Measurements from ENCODE around the gene MTPN.

MTPN gene, protein sequence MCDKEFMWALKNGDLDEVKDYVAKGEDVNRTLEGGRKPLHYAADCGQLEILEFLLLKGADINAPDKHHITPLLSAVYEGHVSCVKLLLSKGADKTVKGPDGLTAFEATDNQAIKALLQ

DNA sequence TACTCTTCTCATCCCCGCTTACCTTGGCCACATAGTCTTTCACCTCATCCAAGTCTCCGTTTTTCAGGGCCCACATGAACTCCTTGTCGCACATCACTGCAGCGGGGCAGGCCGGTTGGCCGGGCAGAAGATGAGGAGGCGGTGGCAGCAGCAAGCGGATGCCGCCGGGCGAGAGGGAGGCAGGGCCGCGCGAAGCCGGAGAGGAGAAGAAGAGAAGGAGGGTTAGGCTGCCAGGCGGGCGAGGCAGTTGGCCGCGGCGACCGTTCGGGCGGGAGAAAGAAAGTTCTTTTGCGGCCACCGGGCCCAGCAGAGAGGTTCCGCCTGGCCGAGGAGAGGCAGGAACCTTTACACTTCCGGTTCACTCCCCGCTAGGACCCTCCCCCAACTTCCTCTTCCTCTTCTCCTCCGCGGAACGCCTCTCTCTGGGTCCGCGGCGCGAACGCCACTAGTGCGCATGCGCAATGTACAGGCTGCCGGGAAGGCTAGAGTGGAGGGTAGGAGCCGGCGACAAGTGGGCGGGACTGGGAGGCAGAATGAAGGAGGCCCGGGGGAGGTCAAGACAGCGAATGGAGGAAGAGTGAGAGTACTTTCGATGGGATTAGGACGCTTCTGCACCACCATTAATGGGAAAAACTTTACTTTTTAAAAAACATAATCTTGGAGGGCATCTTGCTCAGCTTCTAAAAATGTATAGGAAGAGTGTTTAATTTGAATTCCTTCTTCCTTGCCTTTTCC lies at the start of gene MTPN:
MTPN (minus strand) TSS at position 353 of the 735 bp plus-strand sequence; CDS start at position 94, 259 bp downstream.
- peak; percentile 80 for DNase-seq (ENCODE audit: low read depth)

- DNase-seq (ENCODE audit: low read depth): no peak
These were observed 49.0 kb upstream of the MTPN start for GRCh38 chr7:136026209-136026608.

GRCh38 chr7:136023134-136023869 lies 46.1 kb upstream of the MTPN start:
- DNase-seq (ENCODE audit: low read depth): no peak

DNA sequence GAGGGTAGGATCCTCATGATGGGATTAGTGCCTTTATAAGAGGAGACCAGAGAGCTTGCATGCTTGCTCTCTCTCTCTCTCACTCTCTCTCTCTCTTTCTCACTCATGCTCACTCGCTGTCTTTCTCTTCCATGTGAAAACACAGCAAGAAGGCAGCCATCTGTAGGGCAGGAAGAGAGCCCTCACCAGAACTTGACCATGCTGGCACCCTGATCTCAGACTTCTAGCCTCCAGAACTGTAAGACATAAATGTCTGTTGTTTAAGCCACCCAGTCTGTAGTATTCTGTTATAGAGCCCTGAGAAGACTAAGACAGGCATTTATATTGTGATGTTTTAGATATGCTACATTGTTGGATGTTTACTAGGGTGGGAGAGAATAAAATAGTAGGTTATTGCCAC lies 43.4 kb upstream of the MTPN start:
- no peak for DNase-seq (ENCODE audit: low read depth)

DNA sequence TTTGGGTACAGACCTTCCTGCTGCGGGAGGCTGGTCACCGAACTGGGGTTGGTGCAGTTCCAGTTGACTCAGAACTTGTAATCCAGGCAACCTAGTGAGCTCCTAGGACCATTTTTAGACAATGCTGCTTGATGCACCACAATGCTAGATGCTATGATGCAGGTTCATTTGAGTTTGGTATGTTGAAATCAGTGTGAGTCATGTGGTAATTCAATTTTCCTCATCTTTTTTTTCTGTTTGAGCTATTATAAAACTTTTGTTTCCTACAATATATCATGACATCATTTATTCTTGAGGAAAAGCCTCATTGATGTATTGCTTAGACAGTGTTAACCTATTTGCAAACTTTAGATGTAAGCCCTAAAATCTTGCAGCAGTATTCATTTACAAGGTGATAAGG lies 40.9 kb upstream of the MTPN start:
- no peak for DNase-seq (ENCODE audit: low read depth)

GRCh38 chr7:136016649-136017395 lies 39.7 kb upstream of the MTPN start:
- DNase-seq (ENCODE audit: low read depth): no peak

- DNase-seq (ENCODE audit: low read depth): no peak
These were observed 38.5 kb upstream of the MTPN start for GRCh38 chr7:136015638-136016037.

GRCh38 chr7:136014659-136015058 lies 37.5 kb upstream of the MTPN start:
- no peak for DNase-seq (ENCODE audit: low read depth)

DNA sequence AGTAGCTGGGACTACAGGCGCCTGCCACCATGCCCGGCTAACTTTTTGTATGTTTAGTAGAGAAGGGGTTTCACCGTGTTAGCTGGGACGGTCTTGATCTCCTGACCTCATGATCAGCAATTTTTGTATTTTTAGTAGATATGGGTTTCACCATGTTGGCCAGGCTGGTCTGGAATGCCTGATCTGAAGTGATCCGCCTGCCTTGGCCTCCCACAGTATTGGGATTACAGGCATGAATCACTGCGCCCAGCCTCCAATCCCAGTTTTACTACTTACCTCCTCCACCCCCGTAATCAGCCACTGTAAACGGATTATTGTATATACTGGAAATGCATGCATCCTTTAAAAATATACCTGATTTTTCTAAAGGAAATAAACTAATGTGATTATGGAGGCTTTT lies 35.1 kb upstream of the MTPN start:
- no peak for DNase-seq (ENCODE audit: low read depth)

DNA sequence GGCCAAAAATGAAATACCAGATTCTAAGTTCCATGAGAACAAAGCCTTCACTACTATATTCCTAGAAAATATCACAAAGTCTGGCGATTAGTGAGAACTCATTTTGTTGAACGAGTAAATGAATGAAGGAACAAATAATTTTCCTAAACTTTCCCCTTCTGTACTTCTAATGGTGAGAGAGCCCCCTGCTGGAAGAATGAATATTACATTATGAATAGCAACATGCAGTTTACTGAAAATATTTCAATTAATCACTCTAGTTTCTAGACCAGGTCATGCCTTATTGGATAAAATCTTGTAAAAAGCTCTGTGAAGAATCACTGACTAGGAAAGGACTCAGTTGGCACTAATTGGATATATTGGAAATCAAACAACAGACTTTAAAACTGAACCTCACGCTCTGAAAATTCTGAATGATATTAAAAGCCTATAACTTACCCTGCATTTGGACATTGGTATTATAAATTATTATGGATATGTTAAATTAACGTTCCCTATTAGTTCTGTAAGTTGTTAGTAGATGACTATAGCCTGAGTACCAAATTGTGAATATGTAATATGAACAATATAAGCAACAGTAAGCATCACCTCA lies 32.4 kb upstream of the MTPN start:
- no peak for DNase-seq (ENCODE audit: low read depth)

DNA sequence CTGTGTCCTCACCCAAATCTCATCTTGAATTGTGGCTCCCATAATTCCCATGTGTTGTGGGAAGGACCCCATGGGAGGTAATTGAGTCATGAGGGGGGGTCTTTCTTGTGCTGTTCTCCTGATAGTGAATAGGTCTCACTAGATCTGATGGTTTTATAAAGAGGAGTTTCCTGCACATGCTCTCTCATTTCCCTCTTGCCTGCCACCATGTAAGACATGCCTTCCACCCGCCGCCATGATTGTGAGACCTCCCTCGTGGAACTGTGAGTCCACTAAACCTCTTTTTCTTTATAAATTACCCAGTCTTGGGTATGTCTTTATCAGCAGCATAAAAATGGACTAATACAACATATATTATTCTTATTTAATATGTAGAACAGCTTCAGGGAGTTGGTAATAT lies 29.0 kb upstream of the MTPN start:
- DNase-seq (ENCODE audit: low read depth): no peak

DNA sequence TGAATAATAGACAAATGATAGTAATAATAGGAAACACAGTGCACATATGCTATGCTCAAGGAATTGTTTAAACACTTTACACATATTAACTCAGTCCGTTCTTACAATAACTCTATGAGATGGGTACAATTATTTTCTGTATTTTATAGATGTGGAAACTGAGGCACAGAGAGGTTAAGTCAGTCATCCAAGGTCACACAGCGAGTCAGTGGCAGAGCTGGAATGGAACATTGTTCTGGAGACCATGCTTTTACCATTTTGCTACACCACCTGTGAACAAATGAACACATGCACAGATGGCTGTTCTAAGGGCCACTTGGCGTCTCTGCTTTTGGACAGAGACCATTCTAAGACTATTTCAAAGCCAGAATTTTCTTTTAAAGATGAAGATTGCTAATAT lies 26.9 kb upstream of the MTPN start:
- DNase-seq (ENCODE audit: low read depth): no peak

GRCh38 chr7:136002802-136003201 lies 25.6 kb upstream of the MTPN start:
- DNase-seq (ENCODE audit: low read depth): no peak

- DNase-seq (ENCODE audit: low read depth): no peak
These were observed 23.2 kb upstream of the MTPN start for GRCh38 chr7:136000288-136000913.

DNA sequence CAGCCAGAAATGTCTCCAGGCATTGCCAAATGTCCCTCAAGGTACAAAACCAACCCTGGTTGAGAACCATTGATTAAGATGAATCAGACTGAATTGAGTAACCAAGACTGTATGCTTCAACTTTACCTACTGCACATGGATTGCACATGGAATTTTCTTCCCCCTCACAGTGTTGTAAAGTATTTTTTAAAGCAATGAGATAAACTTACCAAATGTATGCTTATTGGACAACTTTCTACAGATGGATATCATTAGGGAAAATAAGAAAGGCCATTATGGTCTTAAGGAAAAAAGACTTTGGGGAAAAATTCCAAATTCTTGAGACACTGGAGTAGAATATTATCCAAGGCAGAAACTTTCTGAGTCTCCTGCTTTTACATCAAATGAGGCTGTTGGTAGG lies 20.9 kb upstream of the MTPN start:
- no peak for DNase-seq (ENCODE audit: low read depth)

DNA sequence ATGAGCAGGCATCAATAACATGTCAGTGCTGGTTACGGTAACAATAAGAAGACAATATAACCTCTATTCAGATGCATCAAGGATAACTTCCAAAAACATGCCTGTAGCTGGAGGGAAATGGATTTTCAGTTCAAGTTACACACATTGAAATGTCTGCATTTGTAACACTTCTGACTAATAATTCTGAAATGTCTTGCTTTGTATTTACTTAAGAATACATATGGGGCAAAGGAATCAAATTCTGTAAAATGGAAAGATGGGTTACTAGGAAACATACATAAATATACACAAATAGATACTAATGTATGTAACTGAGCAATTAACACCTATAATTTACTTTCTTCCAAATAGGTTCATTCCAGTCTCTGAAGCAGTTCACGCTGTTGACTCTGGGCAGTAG lies 18.6 kb upstream of the MTPN start:
- DNase-seq (ENCODE audit: low read depth): no peak

DNA sequence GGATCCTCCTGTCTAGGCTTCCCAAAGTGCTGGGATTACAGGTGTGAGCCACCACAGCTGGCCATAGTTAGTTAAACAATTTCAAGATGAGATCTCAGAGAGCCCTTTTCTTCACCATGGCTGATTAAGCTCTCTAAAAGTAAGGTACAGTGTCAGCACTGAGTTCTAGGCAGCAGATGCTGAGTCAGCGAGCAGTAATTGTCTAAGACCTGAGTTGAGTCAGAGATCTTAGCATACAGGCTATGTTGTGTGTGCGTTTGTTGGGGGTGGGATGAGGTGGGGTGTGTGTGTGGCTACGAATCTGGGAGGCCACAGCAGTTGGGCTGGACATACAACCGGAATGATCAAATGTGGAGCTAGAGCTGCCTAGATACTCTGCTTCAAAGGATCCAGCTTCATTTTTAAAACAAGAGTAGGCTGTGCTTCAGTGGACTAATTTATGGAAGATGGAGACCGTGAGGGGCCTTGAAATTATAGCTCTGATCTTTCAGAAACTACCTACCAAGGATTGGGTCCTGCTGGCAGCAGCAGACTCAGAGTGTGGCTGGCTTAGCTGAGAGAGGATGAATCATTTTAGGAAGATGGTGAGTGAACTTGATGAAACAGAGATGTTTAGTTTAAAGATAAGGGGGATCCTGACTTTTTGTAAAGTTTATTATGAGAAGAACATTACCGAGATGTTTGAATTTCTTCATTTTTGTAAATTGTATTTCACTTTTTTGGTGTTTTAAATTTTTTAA lies 17.5 kb upstream of the MTPN start:
- DNase-seq (ENCODE audit: low read depth): no peak

- DNase-seq (ENCODE audit: low read depth): no peak
These were observed 16.8 kb upstream of the MTPN start for GRCh38 chr7:135993950-135994349.

GRCh38 chr7:135991906-135992305 lies 14.7 kb upstream of the MTPN start:
- no peak for DNase-seq (ENCODE audit: low read depth)

DNA sequence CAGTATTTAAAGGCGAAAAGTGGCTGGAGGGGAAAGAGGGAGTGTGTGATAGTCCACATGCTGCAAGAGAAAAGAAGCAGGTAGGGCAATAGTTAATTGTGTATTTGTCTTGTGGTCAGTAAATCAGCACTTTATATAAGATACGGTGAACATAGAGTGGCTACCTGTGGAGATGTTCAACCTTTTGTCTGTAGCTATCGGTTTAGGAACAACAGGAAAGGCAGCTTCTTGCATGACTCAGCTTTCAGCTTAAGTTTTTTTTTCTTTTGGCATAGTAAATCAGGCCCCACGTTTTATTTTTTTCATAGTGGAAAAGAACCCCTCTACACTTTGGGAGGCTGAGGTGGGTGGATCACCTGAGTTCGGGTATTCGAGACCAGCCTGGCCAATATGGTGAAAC lies 14.2 kb upstream of the MTPN start:
- no peak for DNase-seq (ENCODE audit: low read depth)

DNA sequence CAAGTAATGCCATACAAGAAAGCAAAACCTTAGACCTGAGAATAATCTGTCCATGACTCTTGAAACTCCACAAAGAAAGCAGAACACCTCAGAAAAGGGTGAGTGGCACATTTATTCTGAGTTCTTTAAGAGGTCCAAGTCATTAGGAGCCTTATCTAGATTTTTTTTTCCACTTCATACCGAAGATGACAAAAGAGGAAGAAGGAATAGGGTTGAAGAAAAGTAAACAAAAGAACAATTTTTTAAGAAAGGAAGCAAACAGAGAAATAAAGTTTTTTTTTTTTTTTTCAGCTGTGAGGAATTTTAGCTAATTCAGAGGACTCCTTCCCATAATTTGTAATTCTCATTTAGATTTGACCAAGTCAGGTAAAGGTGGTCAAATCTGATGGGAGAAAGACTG lies 13.1 kb upstream of the MTPN start:
- DNase-seq (ENCODE audit: low read depth): no peak

All from HS-27A (cell line).